HepG2 (cell line): ENCODE data around the gene TNP2. TPM values are rescaled to one million over a fixed set of nuclear protein-coding genes. Genes with fewer than 3 reads are reported as not detected.

Experiments
- ATAC-seq: fragments of 200-7000 bp; cut with Tn5 transposase; 3 replicates; pipeline ENCODE4 v1.9.1; 2020; ENCODE audit warnings: mild to moderate bottlenecking, moderate library complexity
- BruUV-seq: library from RNA; stranded (reverse); fragments of 400-500 nt; replicated peaks from 2 replicates; lab custom pipeline; 2021; lab: Mats Ljungman, UMichigan
- CTCF ChIA-PET: fragments of 300-600 bp; formaldehyde crosslinking; extraction: SDS; loops from one replicate; lab custom pipeline; 2021; ENCODE audit warnings: low total read pairs, inconsistent platforms, low intra/inter-chr PET ratio; lab: Yijun Ruan, JAX
- POLR2A ChIA-PET: fragments of 350-600 bp; sonication (Branson Sonifier 250); formaldehyde crosslinking; loops from one replicate; lab custom pipeline; 2020; ENCODE audit warnings: antibody characterized with exemption, inconsistent platforms; lab: Yijun Ruan, JAX
- DNase-seq: peaks from one replicate; pipeline ENCODE4 v3.0.0-alpha.2; 2015; ENCODE audit warnings: low spot score
- FAIRE-seq: peaks from 3 replicates; lab custom pipeline; 2011; peaks lifted over from hg19 to GRCh38; lab: Jason Lieb, UNC
- H2AFZ ChIP-seq: one replicate; pipeline ENCODE4 v1.6.1; 2011; ENCODE audit warnings: low read length, inconsistent platforms
- H3K27ac ChIP-seq: fragments of 300-600 bp; 3 replicates; pipeline ENCODE4 v1.8.0; 2011; ENCODE audit warnings: mixed run types, mild to moderate bottlenecking, mixed read lengths, low read length, inconsistent platforms; ENCODE audit not compliant: insufficient read depth; ENCODE audit errors: extremely low read length
- H3K27me3 ChIP-seq, 2 experiments: fragments of 200-600 bp in 1 of 2; 2 replicates in 1 of 2; 3 replicates in 1 of 2; pipeline versions ENCODE4 v1.6.0 to v1.8.0; 2011; ENCODE audit warnings: low read length in 2 of 2, mild to moderate bottlenecking in 2 of 2, moderate library complexity in 2 of 2, inconsistent platforms in 1 of 2; ENCODE audit not compliant: insufficient read depth in 2 of 2, control insufficient read depth in 1 of 2
- H3K36me3 ChIP-seq, 2 experiments: fragments of 200-600 bp in 1 of 2; replicated peaks in 1 of 2; 2 replicates in 1 of 2; 3 replicates in 1 of 2; pipeline versions ENCODE4 v1.5.1 to v1.8.0; 2011; ENCODE audit warnings: low read length in 2 of 2, inconsistent platforms in 1 of 2; ENCODE audit not compliant: insufficient read depth in 2 of 2, control insufficient read depth in 1 of 2
- H3K4me1 ChIP-seq: 2 replicates; pipeline ENCODE4 v1.5.1; 2012; ENCODE audit warnings: low read length, inconsistent platforms; ENCODE audit not compliant: insufficient read depth
- H3K4me2 ChIP-seq: 2 replicates; pipeline ENCODE4 v1.6.0; 2011; ENCODE audit warnings: low read depth, low read length, inconsistent platforms
- H3K4me3 ChIP-seq, 3 experiments: fragments of 200-600 bp in 1 of 3; sonication (generic), shearing (Covaris generic) in 1 of 3; replicated peaks in 1 of 3; 2 replicates each; pipeline ENCODE4 v1.5.1; 2011 to 2016; ENCODE audit warnings: low read length in 3 of 3, inconsistent platforms in 2 of 3, low read depth in 2 of 3, mild to moderate bottlenecking in 2 of 3, control low read depth in 1 of 3, mixed read lengths in 1 of 3; ENCODE audit not compliant: insufficient read depth in 1 of 3
- H3K79me2 ChIP-seq: one replicate; pipeline ENCODE4 v1.6.1; 2011; ENCODE audit warnings: low read length, inconsistent platforms; ENCODE audit not compliant: insufficient read depth
- H3K9ac ChIP-seq: 2 replicates; pipeline ENCODE4 v1.6.0; 2011; ENCODE audit warnings: mild to moderate bottlenecking, low read depth, low read length, inconsistent platforms; ENCODE audit not compliant: insufficient read depth
- H3K9me3 ChIP-seq: 2 replicates; pipeline ENCODE4 v1.5.1; 2012; ENCODE audit warnings: mild to moderate bottlenecking, low read length
- H4K20me1 ChIP-seq: 2 replicates; pipeline ENCODE4 v1.6.0; 2011; ENCODE audit warnings: inconsistent platforms, mild to moderate bottlenecking, low read length, moderate library complexity; ENCODE audit not compliant: insufficient read depth
- ADNP ChIP-seq: sonication (generic); formaldehyde crosslinking; IDR thresholded peaks from 2 replicates; pipeline ENCODE4 v1.4.0; 2020; ENCODE audit warnings: missing genetic modification reagents
- AGO2 ChIP-seq: fragments of 200-400 bp; formaldehyde crosslinking; optimal IDR thresholded peaks from 2 replicates; pipeline ENCODE3; 2017; ENCODE audit warnings: mild to moderate bottlenecking, low read depth, low read length, moderate library complexity
- CBX2 ChIP-seq, 2 experiments: fragments of 200-600 bp in 1 of 2; sonication (generic); formaldehyde crosslinking in 1 of 2; IDR thresholded peaks; 2 replicates each; pipeline versions ENCODE4 v1.7.0 to v1.8.1; 2018 to 2022; ENCODE audit warnings: low read depth in 2 of 2, low read length in 1 of 2, mild to moderate bottlenecking in 1 of 2, missing genetic modification reagents in 1 of 2
- CEBPB ChIP-seq: IDR thresholded peaks from 2 replicates; pipeline ENCODE4 v1.6.1; 2011; ENCODE audit warnings: low read depth, low read length, improper control_type of control experiment, borderline replicate concordance
- FOXC1 ChIP-seq: sonication (generic); formaldehyde crosslinking; IDR thresholded peaks from 2 replicates; pipeline ENCODE4 v1.8.0; 2022; ENCODE audit warnings: mild to moderate bottlenecking, missing genetic modification reagents, borderline replicate concordance
- JARID2 ChIP-seq: sonication (generic); formaldehyde crosslinking; IDR thresholded peaks from 2 replicates; pipeline ENCODE4 v1.8.1; 2023; ENCODE audit warnings: missing genetic modification reagents, inconsistent platforms; ENCODE audit not compliant: insufficient replicate concordance
- PHF20 ChIP-seq: sonication (generic); formaldehyde crosslinking; IDR thresholded peaks from 2 replicates; pipeline ENCODE4 v1.5.0; 2020; ENCODE audit warnings: mild to moderate bottlenecking, missing genetic modification reagents
- RBM22 ChIP-seq: fragments of 200-400 bp; formaldehyde crosslinking; optimal IDR thresholded peaks from 2 replicates; pipeline ENCODE3; 2017; ENCODE audit warnings: mild to moderate bottlenecking, low read length, moderate library complexity
- SMARCE1 ChIP-seq: fragments of 450-650 bp; IDR thresholded peaks from 2 replicates; pipeline ENCODE4 v1.6.1; 2017; ENCODE audit warnings: borderline replicate concordance
- STAG1 ChIP-seq: sonication (generic); formaldehyde crosslinking; IDR thresholded peaks from 2 replicates; pipeline ENCODE4 v1.4.0; 2020; ENCODE audit warnings: missing genetic modification reagents
- ZBTB26 ChIP-seq: IDR thresholded peaks from 2 replicates; pipeline ENCODE4 v1.6.1; 2016; ENCODE audit warnings: missing compliant biosample characterization, missing genetic modification reagents, borderline replicate concordance
- ZBTB33 ChIP-seq: sonication (generic); formaldehyde crosslinking; IDR thresholded peaks from 2 replicates; pipeline ENCODE4 v1.4.0; 2020; ENCODE audit warnings: missing genetic modification reagents
- ZNF18 ChIP-seq: sonication (generic); formaldehyde crosslinking; IDR thresholded peaks from 2 replicates; pipeline ENCODE4 v1.8.0; 2022; ENCODE audit warnings: mild to moderate bottlenecking, missing genetic modification reagents; ENCODE audit not compliant: insufficient replicate concordance
- ZNF431 ChIP-seq: sonication (generic); formaldehyde crosslinking; IDR thresholded peaks from 2 replicates; pipeline ENCODE4 v1.9.0; 2022; ENCODE audit warnings: missing genetic modification reagents, low read depth, mild to moderate bottlenecking, borderline replicate concordance
- ZNF468 ChIP-seq: sonication (generic); formaldehyde crosslinking; IDR thresholded peaks from 2 replicates; pipeline ENCODE4 v1.8.0; 2022; ENCODE audit warnings: mild to moderate bottlenecking, moderate library complexity, missing genetic modification reagents
- ZNF496 ChIP-seq: sonication (generic); formaldehyde crosslinking; IDR thresholded peaks from 2 replicates; pipeline ENCODE4 v1.8.1; 2023; ENCODE audit warnings: mild to moderate bottlenecking, moderate library complexity, missing genetic modification reagents; ENCODE audit not compliant: insufficient replicate concordance
- ZNF703 ChIP-seq: sonication (generic); formaldehyde crosslinking; IDR thresholded peaks from 2 replicates; pipeline ENCODE4 v1.5.1; 2020; ENCODE audit warnings: missing genetic modification reagents, mild to moderate bottlenecking, moderate library complexity, borderline replicate concordance
- ZNF784 ChIP-seq: sonication (generic); formaldehyde crosslinking; IDR thresholded peaks from 2 replicates; pipeline ENCODE4 v1.5.1; 2020; ENCODE audit warnings: missing genetic modification reagents, mild to moderate bottlenecking, borderline replicate concordance
- WGBS: methylation state at CpG from one replicate; pipeline ENCODE4 v1.1.6; 2017; ENCODE audit warnings: low lambda C conversion rate; 5-methylcytosine and 5-hydroxymethylcytosine counted together
- in situ Hi-C: cut with HindIII; loops from 2 replicates; pipeline ENCODE4 v1.10.0; 2017; ENCODE audit warnings: low pct_unique_long_range_greater_than_20kb; ENCODE audit not compliant: extremely low pct_ligation_motif_present
- intact Hi-C: fragments of 100-400 bp; cut with micrococcal nuclease; formaldehyde crosslinking; loops from one replicate; pipeline ENCODE4 v1.10.0; 2022; ENCODE audit not compliant: unreplicated experiment
- polyA plus RNA-seq, 8 experiments: library from polyadenylated mRNA; depleted of rRNA in 3 of 8; stranded (reverse) in 7 of 8; unstranded in 1 of 8; fragments of >200 nt; fragmentation: Illumina TruSeq in 4 of 8; extraction: Trizol in 4 of 8; gene quantifications; 2 replicates each; pipeline versions ENCODE4 v1.2.1 to v1.2.3, GENCODE V29; 2011 to 2016; ENCODE audit warnings: low read depth in 4 of 8, missing spikeins in 1 of 8, mixed read lengths in 1 of 8; ENCODE audit not compliant: insufficient read depth in 1 of 8
- total RNA-seq, 5 experiments: library from RNA; depleted of rRNA; stranded (reverse); fragments of >200 nt; fragmentation: Illumina TruSeq; extraction: Trizol; gene quantifications; 2 replicates each; pipeline ENCODE4 v1.2.3, GENCODE V29; 2016; ENCODE audit warnings: low read depth in 1 of 5

TNP2 gene
- total and polyA plus RNA-seq, 2 of the 13 experiments (the other 11 are each of a cell fraction or from before 2014, with no cell fraction given): not detected

GRCh38 chr16:11265124-11265523, 4.0 kb downstream of the TNP2 start:
- ChIA-PET POLR2A (interaction anchor here (2.3 kb wide), 1 partner anchor 9 kb away, joined by 9 read pairs; the partner anchor contains the start of gene SOCS1), CTCF (no interaction called here)
- intact Hi-C loops: no loop called here
- FAIRE-seq (no peak), DNase-seq (no peak), ATAC-seq (no peak)
- H3K4me1 ChIP-seq: peaks cover 87% of the 10 kb centered on the region
- H3K9me3 ChIP-seq: peaks cover 5% of the 10 kb centered on the region; the same call in 1 of the 2 replicates
- no peaks in the 10 kb centered on the region for H3K36me3 ChIP-seq
- in situ Hi-C loops: no loop called here
- H3K9ac ChIP-seq: no peak overlapping the region
- H3K27me3 ChIP-seq: no peaks in the 10 kb centered on the region
- no peak overlapping the region for H3K27ac ChIP-seq
- no TSS peak for BruUV-seq
- 69% methylated on average over 7 of the region's 7 CpGs for WGBS
- no peak overlapping the region for H3K4me3 ChIP-seq
- H2AFZ ChIP-seq: no peak overlapping the region
- H3K4me2 ChIP-seq: no peak overlapping the region
- H3K79me2 ChIP-seq: no peaks in the 10 kb centered on the region
- H4K20me1 ChIP-seq: no peaks in the 10 kb centered on the region
- no peak for TF ChIP-seq AGO2
- no peak for TF ChIP-seq CBX2 (IDR thresholded peaks at IDR 0.05; ENCODE audit: low read depth, low read length)
- TF ChIP-seq CBX2 (CRISPR knock-in tag; IDR thresholded peaks at IDR 0.05; ENCODE audit: low read depth): no peak
- TF ChIP-seq JARID2: no peak
- TF ChIP-seq ZNF18: no peak
- TF ChIP-seq ZNF468: no peak
- no peak for TF ChIP-seq ZNF703 (CRISPR knock-in tag)
- TF ChIP-seq ZBTB33 (CRISPR knock-in tag): 0 out of 2 replicates have a peak, but pooled peaks have one; percentile 23
- TF ChIP-seq SMARCE1: no peak
- TF ChIP-seq FOXC1 (CRISPR knock-in tag): no peak
- no peak for TF ChIP-seq CEBPB
- TF ChIP-seq ADNP (CRISPR knock-in tag): peak; percentile 54; the same call in 1 of the 2 replicates
- no peak for TF ChIP-seq ZNF496
- no peak for TF ChIP-seq ZBTB26 (CRISPR knock-in tag)
- TF ChIP-seq ZNF784 (CRISPR knock-in tag): no peak
- TF ChIP-seq ZNF431 (CRISPR knock-in tag): no peak
- no peak for TF ChIP-seq RBM22
- TF ChIP-seq PHF20 (CRISPR knock-in tag): no peak
- TF ChIP-seq STAG1 (CRISPR knock-in tag): no peak
